ENCODE results near the gene FUS. TPM values are rescaled to one million over a fixed set of nuclear protein-coding genes. Genes with fewer than 3 reads are reported as not detected.

Gene FUS
- total and polyA plus RNA-seq, 9 of the 15 experiments (the other 6 are each of a cell fraction or from before 2014, with no cell fraction given) = 43.9 to 575 (median 87.2) TPM

DNA sequence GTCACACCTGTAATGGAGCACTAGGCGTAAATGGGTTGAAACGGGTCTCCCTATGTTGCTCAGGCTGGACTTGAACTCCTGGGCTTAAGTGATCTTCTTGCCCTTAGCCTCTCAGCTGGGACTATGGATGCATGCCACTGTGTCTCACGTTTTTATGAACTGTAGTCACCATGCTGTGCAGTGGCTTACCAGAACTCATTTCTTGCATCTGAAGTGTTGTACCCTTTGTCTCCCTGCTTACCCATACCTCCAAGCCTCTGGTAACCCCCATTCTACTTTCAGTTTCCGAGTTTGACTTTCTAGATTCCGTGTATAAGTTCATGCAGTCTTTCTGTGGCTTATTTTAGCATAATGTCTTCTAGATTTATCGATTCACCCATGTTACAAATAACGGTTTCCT is 15.0 kb downstream of the FUS start:
- Histone ChIP-seq H3K79me2 (ENCODE audit: control insufficient read depth, insufficient read depth, low read length) (peaks cover 6% of the 10 kb centered on the region), H2AFZ (ENCODE audit: low read depth, low read length) (no peak overlapping the region), H3K9me1 (ENCODE audit: control insufficient read depth, insufficient read depth, low read length) (no peaks in the 10 kb centered on the region), H3K4me3 (no peak overlapping the region), H3K27me3 (ENCODE audit: control insufficient read depth in 2 of 2, insufficient read depth in 2 of 2, low read length in 2 of 2) (no peaks in the 10 kb centered on the region), H3K9ac (ENCODE audit: insufficient read depth in 1 of 2, low read depth in 2 of 2, low read length in 2 of 2) (no peak overlapping the region), H3K36me3 (ENCODE audit: control insufficient read depth, insufficient read depth, low read length) (peaks cover 72% of the 10 kb centered on the region), H3K9me3 (replicated peaks; ENCODE audit: control insufficient read depth, insufficient read depth, low read depth, low read length) (no peaks in the 10 kb centered on the region), H3K27ac (ENCODE audit: extremely low read depth, low read depth, low read length) (no peak overlapping the region), H4K20me1 (replicated peaks; ENCODE audit: control insufficient read depth, insufficient read depth, low read length) (peaks cover 20% of the 10 kb centered on the region), H3K4me1 (replicated peaks in 1 of 2; ENCODE audit: control insufficient read depth in 2 of 2, insufficient read depth in 2 of 2, low read length in 2 of 2) (peaks cover 7 to 10% of the 10 kb centered on the region in 2 experiments; a peak in 2 of 5 replicates), H3K4me2 (ENCODE audit: insufficient read depth, low read length) (no peak overlapping the region)
- ChIA-PET POLR2A (interaction anchor here (0.6 to 8.2 kb wide), 4 partner anchors 12 to 517 kb away, joined by 3 to 63 read pairs (median 22); partner anchors contain the start of gene FUS), CTCF (ENCODE audit: low intra/inter-chr PET ratio) (no interaction called here)
- WGBS (ENCODE audit: insufficient coverage, low coverage, missing lambda C conversion rate) = 83% methylated on average over 7 of the region's 7 CpGs
- no TSS peak for BruUV-seq (replicated peaks)
- FAIRE-seq (no peak), ATAC-seq (peak; percentile 2), DNase-seq (ENCODE audit: extremely low read depth in 1 of 4, low spot score in 3 of 4) (peak in 1 of 4 experiments; percentile 7)
- intact Hi-C loops (cut with micrococcal nuclease) (no loop called here), in situ Hi-C loops (cut with MboI) (no loop called here)
- TF ChIP-seq HDAC2 (IDR thresholded peaks at IDR 0.05) (no peak), POLR2AphosphoS5 (IDR thresholded peaks at IDR 0.05; ENCODE audit: control insufficient read depth, insufficient read depth, low read depth, low read length) (0 out of 2 replicates have a peak, but pooled peaks have one; percentile 13), RBBP5 (IDR thresholded peaks at IDR 0.05; ENCODE audit: borderline replicate concordance, insufficient read depth, low read length, poor library complexity, severe bottlenecking) (no peak), CHD1 (IDR thresholded peaks at IDR 0.05; ENCODE audit: low read length) (no peak), RBFOX2 (IDR thresholded peaks at IDR 0.05; ENCODE audit: low read depth, low read length) (peak; percentile 32; the same call in 1 of the 2 replicates), CHD4 (IDR thresholded peaks at IDR 0.05; ENCODE audit: insufficient read depth, insufficient replicate concordance, low read depth, low read length, poor library complexity, severe bottlenecking) (no peak), PURB (CRISPR knock-in tag; IDR thresholded peaks at IDR 0.05; ENCODE audit: low read depth) (no peak), EGR1 (conservative IDR thresholded peaks at IDR 0.05) (no peak), CBFB (CRISPR knock-in tag; IDR thresholded peaks at IDR 0.05) (no peak), E4F1 (CRISPR knock-in tag; IDR thresholded peaks at IDR 0.05; ENCODE audit: borderline replicate concordance) (no peak), ZNF143 (CRISPR knock-in tag; IDR thresholded peaks at IDR 0.05) (no peak), MCM7 (IDR thresholded peaks at IDR 0.05) (no peak), THRB (CRISPR knock-in tag; conservative IDR thresholded peaks at IDR 0.05) (peak; percentile 2; the same call in 1 of the 2 replicates), KDM4B (IDR thresholded peaks at IDR 0.05; ENCODE audit: borderline replicate concordance in 2 of 2, low read depth in 1 of 2) (no peak), CREB1 (IDR thresholded peaks at IDR 0.05) (no peak), CREB1 (CRISPR knock-in tag; IDR thresholded peaks at IDR 0.05) (no peak)
- TF ChIP-seq, protein P1, sequence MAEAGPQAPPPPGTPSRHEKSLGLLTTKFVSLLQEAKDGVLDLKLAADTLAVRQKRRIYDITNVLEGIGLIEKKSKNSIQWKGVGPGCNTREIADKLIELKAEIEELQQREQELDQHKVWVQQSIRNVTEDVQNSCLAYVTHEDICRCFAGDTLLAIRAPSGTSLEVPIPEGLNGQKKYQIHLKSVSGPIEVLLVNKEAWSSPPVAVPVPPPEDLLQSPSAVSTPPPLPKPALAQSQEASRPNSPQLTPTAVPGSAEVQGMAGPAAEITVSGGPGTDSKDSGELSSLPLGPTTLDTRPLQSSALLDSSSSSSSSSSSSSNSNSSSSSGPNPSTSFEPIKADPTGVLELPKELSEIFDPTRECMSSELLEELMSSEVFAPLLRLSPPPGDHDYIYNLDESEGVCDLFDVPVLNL (CRISPR knock-in tag; IDR thresholded peaks at IDR 0.05; ENCODE audit: low read depth) = no peak
